Stimulated activated naive CD8-positive, alpha-beta T cell treated with anti-CD3 and anti-CD28 coated beads, Interleukin-15, Interleukin-2, amounts not matched to agents 100 U/mL and 50 U/mL, for 24 hours (primary cell): ENCODE results near the gene ACOXL.
"Not testable (repeated sequence)": the region's sequence is repeated elsewhere in the genome, so short reads cannot be mapped to it uniquely, and the experiment has no call there.

Experiments used
- ATAC-seq: fragments of 150-1000 bp; cut with Tn5 transposase; one replicate; pipeline ENCODE4 v1.10.0; 2021
- DNase-seq: peaks from one replicate; pipeline ENCODE4 v3.0.0; 2021

ACOXL gene

DNA sequence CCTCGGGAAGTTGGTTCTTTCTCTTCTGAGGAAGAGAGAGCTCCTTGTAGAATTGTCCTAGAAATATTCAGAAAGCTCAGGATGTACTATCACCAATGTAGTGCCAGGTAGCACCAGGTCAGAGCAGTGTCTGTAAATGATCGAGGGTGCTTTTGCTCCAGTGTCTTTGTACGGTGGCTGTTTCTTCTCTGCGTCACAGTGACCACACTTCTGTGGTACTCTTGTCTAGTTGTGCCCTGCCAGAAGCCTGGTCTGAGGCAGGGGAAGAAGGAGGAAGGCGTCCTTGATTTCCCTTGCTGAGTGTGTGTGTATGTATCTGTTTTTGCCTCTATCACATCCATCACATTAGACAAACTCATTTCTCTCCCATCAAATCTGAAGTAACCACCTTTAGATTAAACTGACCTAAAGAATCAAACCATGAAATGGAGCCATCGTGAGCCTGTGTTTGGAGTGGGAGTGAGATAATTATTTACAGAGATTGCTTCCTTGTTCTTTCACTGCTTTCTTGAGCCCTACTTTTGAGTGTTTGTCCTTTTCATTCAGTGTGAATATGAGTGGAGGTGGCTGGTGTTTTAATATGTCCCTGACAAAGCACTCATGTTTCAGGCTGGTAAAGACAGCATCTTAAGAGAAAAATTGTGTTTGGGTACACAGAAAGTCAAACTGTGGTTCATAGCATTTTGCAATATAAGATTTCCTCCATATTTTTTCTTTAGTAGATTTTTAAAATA is 97.2 kb downstream of the ACOXL start:
- ATAC-seq (no peak), DNase-seq (no peak)

DNA sequence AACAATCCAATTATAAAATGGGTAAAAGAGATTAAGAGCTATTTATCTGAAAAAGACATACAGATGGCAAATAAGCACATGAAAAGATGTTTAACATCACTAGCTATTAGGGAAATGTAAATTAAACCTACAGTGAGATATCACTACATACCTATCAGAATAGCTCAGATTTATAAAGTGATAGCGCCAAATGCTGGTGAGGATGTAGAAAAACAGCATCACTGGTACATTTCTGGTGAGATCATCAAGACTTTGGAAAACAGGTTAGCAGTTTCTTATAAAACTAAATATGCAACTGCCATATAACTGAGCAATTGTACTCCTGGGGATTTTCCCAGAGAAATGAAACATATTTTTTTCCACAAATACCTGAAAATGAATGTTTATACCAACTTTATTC is 100.4 kb downstream of the ACOXL start:
- DNase-seq (no peak), ATAC-seq (no peak)

DNA sequence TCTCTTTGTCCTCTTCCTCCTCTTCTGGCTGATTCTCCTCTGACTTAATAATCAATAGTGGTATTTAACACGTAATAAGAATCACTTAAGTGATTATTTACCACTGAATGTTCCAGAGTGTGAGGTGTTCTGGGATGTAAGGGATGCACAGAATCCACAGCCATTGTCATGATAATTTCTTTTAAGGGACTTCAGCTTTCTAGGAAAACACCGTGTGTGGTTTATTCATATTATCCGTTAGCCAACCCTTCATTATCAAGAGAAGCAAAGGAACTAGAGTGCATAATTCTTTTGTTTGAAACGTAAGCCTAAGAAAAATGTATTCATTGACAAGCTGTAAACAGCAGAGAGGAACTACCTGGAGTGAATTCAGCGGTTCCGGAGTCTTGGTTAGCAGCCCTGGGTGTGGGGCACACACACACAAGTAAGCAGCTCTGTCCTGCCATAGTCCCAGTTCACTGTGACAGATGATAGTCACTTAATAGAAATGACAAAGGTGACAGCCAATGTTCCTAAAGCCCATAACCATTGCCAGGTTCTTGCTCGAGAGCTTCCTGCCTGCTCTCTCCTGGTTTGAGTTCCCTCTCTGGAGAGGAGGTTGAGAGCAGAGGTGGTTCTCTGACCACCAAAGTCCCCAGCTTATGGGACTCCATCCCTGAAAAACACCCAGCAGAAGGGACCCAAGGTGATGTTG is 101.9 kb downstream of the ACOXL start:
- DNase-seq (no peak), ATAC-seq (no peak)

DNA sequence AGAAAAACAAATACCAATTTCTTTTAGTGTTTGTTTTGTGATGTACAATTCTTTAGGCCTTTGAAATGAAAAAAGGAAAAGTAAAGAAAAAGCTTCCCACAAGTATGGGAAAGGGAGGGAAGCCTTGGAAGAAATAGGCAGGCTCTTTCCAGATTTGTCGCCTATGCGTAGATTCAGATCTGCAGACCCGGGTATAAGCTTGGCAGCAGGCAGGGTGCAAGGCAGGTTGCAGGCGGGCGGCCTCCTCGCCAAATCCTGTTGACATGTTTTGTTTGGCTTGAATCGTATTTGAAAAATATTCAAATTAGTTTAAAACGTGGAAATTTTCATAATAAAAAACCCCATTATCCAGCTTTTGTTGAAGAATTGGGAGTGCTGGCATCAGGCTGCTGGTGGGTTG is 104.3 kb downstream of the ACOXL start:
- ATAC-seq, result no peak
- DNase-seq, result no peak

DNA sequence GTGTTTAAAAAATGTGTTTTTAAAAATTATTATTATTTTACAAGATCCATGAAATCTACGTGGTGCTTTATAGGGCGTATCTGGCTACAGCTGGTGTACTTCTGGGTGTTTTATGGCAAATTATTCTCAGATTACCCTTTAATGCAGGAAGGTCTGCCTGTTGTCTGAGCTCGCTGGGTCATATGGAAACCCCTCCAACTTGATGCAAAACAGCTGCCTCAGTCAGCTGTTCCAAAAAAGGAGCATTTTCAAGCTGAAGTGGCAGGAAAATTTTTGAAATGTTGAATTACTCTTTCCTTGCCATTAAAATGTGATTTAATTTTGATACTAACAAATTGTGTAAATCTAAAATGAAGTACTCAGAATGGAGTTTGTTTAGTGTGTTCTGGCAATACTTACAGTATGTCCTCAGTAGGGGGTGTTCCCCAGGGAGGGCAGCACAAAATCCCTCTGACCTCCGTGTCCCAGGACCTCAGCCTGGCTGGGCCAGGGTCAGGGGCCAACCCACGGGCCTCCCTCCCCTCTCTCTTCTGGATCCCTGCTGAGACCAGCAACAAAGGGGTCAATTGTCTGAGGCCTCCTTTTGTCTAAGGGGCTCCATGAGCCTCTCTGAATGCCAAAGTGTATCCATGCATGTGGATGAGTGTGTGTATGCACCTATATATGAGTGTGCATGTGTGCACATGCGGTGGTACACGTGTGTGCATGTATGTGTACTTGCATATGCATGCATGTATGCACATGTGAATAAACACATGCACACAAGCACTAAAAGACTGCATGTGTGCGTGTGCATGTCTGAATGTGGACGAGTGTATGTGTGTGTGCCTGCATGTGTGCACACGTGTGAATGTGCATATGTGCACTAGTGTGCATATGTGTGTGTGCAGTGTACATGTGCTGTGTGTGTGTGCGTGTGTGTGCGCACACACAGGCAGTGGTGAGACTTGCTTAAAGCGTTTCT is 105.4 kb downstream of the ACOXL start:
- no peak for ATAC-seq
- no peak for DNase-seq

DNA sequence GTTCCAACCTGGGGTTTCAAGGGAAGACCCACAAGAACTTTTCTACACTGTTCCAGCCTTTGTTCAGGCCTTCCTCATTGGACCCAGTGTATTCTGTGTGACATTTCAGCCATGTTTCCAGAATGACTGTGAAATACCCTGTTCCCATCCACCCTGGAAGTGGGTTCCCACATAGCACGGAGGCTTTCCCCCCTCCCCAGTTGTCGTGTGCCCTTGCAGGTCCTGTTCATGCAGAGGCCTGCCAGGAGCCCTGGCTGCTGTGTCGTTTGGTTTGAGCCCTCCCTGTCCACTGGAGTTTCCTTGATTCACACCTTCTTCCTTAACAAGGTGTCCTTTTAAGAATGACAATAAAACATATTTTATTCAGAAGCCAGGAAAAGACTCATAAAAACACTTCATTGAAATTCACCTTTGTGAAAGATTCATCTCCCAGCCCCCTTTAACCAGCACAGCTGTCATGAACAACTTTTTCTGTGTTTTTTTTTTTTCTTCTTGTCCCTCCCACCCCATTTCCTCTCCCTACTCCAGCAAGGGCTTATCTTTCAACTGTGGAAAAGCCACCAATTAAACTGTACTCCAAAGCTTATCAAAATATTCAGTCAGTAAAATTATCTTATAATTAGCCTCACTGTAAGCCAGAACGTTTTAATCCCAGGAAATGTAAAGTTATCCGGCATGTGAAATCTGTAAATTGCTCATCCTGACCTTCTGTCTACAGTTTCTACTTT is 106.4 kb downstream of the ACOXL start:
- ATAC-seq (no peak), DNase-seq (no peak)

DNA sequence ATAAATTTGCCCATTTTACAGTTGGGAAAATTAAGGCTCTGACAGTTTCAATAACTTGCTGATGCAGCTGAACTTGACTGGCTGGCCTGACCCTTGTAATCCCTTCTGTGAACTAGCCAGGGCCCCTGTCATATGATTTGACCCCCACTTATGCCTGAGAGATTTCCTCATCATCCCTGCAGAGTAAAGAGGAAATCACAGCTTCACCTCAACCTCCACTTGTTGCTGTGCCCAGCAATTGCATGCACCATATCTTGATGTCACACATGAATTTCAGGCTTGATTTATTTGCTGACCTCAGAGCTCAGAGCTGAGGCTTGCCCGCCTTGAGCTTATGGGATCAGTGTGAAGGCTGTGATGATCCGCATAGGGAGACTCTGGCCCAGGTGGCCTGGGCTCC is 108.1 kb downstream of the ACOXL start:
- ATAC-seq, result no peak

DNA sequence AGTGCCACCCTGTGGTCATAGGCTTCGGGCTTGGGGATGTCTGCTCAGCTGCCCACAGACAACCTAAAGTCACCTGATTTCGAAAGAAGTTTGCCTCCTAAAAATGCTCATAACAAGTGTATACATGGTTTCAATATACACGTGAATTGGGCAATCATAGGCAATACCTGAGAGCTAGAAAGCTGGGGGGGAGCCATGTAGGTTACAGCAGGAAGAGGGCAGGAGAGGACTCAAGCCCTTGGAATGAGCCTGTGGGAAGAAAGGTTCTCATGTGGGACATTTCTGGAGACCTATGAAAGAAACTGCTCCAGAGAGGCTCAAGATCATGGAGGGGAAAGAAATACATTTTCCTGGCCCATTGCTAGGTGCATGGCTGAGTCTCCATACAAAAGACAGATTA is 109.7 kb downstream of the ACOXL start:
- no peak for DNase-seq
- no peak for ATAC-seq

More for the DNA sequence above, 108.1 kb downstream of the ACOXL start:
- DNase-seq, result no peak

DNA sequence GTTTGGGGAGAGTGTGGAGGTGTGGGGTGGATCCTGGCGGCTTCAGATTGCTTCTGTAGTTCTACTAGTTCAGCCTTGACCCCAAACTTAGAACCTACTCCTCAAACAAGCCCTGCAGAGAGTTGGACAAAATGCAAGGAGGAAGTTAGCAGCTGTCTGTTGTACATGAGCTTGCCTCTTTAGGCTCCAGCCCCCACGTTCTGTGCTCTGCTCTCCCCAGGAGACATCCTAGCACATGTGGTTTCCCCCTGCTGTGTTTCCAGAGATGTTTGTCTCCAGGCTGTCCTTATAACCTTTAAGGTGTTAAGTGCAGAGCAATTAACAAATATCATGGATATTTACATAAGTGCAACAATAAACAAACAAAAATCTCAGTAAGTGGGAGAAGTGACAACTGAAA is 111.1 kb downstream of the ACOXL start:
- DNase-seq (no peak), ATAC-seq (no peak)

DNA sequence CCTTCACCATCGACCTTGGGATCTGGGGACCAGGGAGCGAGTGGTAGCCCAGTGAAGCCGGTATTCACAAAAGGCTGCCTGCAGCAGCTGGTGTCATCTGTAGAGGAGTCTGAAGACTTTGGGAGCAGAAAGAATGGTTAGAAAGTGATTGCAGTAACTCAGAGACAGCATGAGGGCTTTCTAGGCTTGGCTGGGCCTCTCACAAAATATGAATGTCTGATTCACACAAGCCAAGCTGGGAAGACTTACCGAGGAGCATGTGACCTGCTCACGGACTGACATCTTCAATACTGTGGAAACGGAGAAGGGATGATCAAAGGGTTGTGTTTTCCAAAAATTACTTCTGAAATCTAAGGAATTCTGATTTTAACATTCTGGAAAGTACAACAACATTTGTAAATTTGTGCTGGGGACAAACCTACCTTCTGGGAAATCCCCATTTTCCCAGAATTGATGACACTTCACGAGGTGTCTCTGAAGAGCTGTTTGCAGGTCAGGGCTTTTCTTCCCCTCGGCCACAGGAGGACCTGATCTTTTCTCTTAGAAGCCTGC is 111.7 kb downstream of the ACOXL start:
- ATAC-seq (no peak), DNase-seq (no peak)

DNA sequence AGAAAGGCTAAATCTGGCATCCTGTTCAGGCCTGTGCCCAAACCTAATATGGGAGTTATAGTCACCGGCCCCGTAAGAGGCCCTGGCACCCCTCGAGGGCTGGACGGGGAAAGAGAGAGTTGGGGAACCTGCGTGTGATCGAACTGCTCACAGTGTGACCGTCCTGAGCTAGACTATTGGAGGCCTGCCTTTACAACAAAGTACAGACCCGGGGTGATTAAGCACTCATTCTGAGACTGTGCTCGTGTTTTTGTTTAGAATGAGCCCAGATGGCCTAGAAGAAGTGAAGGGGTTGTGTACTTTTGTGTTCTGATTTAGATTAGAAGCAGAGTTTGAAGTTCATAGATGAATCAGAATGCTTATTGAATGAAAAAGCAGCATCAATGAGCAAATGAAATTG is 115.3 kb downstream of the ACOXL start:
- no peak for ATAC-seq
- no peak for DNase-seq

DNA sequence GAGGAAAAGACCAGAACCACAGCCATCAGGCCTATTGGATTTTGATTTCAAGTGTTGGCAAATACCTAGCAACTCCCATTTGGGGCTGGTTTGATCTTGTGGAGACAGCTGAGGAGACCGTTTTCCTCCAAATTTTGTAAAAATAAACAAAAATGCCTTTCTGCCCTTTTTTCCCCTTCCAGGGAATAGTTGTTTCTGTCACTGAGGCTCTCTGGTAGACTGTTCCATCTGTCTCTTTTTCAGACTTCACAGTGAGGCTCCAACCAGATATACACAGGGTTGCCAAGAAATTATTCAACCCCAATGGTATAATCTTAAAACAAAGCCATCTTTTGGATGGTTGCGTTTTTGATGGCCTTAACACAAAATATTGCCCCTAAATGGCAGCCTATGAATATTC is 115.7 kb downstream of the ACOXL start:
- ATAC-seq (no peak), DNase-seq (no peak)

DNA sequence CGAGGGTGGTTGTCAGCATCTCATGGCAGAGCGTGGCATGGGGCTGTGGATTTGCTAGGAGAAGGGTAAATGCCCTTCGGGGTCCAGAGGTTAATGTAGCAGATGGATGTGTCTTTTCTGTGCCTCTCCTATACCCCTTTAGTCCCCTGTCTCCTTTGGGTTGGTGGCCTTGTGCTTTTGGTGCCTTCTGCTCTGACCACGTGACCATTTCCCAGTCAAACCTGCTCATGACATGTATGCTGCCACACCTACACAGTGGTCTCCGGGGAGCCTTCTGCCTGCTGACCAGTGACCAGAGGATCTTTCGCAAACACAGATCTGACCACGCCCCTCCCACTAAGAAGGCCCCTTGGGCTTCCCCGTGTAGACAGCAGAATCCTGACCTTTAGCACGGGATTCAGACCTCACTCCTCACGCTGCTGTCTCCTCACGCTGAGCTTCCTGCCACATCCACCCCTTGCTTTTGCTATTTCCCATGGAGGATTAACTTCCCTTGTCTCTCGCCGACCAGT is 116.2 kb downstream of the ACOXL start:
- ATAC-seq, result no peak
- DNase-seq, result no peak

DNA sequence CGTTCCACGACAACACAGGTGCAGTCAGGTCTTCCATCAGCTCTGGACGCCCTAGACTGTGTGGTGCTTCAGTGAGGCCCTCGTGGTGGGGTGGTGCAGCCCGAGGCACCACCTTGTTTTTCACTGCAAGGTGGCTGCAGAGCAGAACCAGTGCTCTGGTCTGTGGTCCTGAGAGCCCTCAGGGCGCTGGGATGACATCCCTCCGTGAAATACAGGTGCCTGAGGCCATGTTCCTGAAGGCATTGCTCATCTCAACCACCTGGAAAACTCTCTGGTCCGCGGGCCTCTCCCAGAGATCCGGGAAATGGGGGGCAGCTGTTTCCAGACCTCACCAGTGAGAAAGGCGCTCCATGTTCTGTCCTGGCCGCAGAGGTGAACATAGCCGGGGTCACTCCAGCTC is 119.2 kb downstream of the ACOXL start:
- DNase-seq (no peak), ATAC-seq (no peak)

DNA sequence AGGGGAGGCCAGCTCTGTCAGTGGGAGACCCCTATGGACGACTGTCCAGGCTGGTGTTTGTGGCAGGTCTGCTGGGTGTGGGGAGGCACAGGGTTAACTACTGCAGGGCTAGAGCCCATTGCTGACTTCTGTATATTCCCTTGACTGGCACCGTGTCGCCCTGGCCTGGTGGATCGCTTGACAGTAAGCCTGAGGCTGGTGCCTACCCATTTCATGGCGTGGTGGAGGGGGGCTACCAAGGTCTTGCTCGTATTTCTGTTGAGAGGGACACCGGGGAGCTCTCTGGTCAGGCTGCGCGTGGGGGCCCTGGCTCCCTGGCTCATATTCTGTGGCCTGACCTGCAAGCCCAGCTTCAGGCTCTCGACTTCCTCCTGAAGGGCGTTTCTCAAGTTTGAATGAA is 119.7 kb downstream of the ACOXL start:
- DNase-seq (no peak), ATAC-seq (no peak)

DNA sequence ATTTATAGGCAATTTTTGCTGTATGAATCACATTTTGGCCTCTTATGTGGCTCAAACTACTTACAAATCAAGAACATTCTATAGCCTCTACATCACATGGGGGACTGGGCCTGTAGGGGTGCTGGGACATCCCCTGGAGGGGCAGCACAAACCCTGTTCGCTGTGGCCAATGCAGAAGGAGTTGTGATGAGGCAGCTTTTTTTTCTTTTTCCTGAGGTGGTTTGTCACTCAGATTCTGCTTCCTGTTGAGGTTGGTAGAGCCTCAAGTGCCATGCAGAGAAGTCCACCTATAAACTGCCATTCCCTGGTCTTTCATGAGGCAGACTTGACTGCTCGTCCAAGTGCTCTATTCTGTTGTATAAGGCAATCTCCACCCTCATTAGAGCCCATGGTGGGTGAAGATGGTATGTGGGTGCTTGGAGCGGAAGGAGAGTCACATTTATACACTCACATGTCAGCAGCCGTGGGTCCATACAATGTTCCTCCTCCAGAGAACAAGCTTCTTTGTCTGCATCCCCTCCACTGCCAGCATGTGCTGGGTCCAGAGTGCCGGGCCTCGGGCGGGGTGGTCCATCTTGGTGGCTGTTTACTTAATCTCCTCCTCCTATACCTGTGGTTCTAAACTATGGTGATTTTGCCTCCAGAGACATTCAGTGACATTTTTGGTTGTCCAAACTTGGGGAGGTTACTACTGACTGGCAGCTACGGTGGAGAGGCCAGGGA is 120.3 kb downstream of the ACOXL start:
- no peak for DNase-seq
- peak; percentile 78 for ATAC-seq

DNA sequence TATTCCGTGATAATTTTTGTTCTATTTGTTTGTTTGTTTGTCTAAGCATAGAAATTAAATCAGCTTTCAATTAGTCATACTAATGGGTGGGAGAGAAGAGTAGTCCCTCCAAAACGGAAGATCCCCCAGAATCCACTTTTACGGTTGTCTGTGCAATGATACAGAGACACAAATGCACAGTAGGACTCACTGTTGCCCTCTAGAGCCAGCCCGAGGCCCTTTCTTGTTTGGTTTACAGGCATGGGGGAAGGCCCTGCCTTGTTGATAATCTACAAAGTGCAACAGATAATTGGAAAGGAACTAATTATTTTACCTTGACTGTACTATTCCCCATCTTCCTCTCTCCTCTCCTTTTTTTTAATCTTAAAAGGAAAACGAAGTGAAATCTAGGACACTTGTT is 121.1 kb downstream of the ACOXL start:
- ATAC-seq, result no peak
- DNase-seq, result peak; percentile 71

DNA sequence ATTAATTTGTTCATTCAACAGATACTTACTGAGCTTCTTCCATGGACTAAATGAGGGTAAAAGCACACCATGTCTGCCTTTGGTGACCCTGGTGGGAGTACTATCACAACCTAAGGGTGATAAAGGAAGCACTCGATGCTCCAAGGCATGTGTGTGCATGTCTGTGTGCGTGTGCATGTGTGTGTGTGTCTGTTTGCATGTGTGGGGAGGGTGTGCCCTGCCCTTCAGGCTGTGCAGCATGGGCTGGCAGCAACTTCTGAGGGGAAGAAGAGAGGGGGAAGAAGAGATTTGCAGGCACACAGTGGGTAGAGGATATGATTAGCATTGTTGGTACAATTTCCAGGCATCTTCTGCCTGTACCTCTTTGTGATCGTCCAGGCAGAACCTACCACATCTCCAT is 121.6 kb downstream of the ACOXL start:
- ATAC-seq (no peak), DNase-seq (no peak)

DNA sequence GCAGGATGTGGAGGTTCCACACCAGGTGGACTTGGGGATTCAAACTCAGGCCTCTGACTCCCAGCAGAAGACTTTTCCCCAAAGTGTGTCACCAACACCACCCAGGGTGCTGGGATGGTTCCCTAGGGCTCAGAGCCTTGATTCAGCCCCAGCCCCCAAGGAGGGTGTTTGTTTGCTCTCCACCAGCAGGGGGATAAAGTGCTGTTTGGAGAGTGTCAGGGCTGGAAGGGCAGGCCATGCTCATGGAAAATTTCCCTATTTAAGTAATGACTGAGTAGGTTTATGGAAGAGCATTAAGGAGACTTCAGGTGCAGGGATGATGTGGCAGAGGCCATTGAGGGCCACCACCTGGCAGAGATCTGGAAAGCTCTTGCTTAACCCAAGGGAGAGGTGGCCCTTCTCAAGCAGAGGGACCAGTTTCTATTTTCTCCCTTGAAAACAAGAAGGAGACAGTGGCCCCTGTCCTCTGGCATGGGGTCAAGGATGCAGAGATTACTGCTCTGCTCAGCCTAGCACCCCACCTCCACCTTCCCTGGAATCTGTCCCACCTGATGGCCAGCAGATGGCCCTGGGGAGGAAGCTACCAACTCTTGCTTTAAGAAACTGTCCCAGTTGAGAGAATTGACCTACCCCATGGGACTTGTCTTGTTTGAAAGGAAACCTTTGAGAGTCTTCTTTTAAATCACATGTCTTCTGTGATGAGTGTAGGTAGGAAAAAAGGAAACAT is 122.1 kb downstream of the ACOXL start:
- no peak for ATAC-seq
- DNase-seq, result no peak

DNA sequence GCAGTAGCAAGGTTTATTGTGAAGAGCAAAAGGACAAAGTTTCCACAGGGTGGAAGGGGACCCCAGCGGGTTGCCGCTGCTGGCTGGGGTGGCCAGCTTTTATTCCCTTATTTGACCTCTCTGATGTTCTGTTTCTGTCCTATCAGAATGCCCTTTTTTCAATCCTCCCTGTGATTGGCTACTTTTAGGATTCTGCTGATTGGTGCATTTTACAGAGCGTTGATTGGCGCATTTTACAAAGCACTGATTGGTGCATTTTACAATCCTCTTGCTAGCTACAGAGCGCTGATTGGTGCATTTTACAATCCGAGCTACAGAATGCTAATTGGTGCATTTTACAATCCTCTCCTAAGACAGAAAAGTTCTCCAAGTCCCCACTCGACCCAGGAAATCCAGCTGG is 123.5 kb downstream of the ACOXL start:
- ATAC-seq, DNase-seq: not testable (repeated sequence)
